GM18517 (cell line): ENCODE data around the gene DARS2.

ENCODE experiments used
- ATAC-seq: cut with Tn5 transposase; IDR thresholded peaks from one replicate; pipeline ENCODE4 v1.9.1; 2021; ENCODE audit warnings: mild to moderate bottlenecking, moderate library complexity; ENCODE audit not compliant: unreplicated experiment

The DARS2 gene

GRCh38 chr1:173886746-173887611 is 62.5 kb downstream of the DARS2 start:
- ATAC-seq, result no peak

GRCh38 chr1:173887627-173888026 is 63.2 kb downstream of the DARS2 start:
- no peak for ATAC-seq

DNA sequence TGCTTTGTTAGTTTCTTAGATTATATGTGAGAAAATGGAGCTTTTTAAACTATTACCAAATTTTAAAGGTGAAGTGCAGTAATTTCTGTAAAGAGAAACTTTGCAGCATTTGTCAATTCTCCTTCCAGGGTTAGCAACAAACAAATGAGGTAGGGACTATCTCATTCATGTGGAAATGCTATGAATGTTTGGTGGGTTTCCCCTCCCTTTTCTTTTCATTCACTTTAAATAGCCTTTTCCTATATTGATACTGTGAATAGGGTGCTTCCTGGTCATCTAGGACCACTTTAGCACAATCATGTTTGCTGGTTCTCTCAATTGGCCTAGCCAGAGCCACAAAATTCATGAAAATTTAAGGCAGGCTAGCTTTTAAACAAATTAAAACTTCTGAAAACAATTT is 64.3 kb downstream of the DARS2 start:
- ATAC-seq, result no peak

GRCh38 chr1:173889885-173890284 is 65.4 kb downstream of the DARS2 start:
- ATAC-seq, result no peak

- no peak for ATAC-seq
Observed at GRCh38 chr1:173893611-173894010, 69.1 kb downstream of the DARS2 start.

GRCh38 chr1:173894189-173894588 is 69.7 kb downstream of the DARS2 start:
- no peak for ATAC-seq

DNA sequence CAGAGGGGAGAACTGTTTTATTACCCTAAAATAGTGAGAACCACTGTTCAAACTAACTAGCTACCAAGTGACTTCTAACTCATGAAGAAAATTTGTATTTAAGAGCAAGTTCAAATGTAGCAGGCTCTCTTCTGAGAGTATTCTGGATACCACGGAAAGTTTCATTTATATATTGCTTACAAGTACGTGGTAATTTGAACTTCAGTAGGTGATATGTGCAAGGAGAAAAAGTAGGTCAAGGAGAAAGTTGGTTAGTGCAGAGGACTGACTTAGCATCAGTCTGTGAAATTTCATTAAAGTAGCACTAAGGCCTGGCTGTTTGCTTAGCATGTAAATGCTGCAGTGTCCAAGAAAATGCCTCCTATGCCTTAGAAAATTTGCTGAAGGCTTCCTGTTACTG is 76.0 kb downstream of the DARS2 start:
- ATAC-seq, result no peak

DNA sequence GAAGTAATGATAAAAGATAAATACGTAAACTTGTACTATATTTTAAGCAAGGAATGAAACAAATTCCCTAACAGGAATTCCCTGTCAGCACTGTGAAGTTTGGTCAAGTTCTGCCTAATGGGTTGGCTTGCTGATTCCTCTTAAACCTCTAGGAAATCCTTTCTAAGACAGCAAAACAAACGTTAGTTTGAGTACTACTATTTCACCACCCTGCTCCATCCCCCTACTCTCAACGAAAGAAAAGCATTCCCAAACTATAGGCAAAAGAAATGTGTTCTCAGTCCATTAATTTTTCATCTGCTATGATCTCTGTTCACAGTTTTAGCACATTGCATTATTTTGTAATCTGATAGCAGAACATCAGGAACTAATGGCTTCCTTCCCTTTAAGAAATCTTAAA is 76.5 kb downstream of the DARS2 start:
- no peak for ATAC-seq

DNA sequence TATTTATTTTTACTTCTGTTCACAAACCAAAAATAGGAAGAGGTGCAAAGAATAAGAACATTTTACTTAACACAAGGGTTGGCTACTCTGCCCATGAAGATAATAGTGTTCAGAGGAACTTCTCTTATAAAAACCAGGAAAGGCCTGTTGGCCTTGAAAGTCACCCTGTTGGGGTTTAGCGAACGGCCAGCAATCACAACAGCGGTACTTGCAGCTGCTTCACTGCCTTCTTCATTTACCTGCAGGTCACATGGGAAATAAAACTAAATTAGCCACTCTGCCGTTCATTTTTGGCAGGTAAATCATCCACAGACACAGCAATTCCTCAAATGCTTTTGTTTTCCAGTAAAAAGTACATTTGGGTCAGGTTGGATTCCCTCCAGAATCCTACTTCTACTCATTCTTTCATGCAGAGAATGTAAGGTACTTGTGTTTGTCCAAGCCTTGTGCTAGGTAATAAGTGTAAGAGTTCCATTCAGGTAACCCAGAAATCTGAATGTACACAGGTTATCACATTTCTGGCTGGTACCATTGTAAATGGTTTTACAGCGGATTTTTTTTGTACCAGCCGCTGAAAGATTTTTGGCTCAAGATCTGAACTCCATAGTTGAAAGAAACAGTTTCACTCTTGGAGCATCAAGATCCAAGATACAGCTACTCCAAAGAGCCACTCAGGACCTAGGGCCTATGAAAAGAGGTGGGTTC is 79.5 kb downstream of the DARS2 start:
- no peak for ATAC-seq
